ENCODE data around the gene MPDU1.

The MPDU1 gene

GRCh38 chr17:7574176-7574953 lies 9.3 kb upstream of the MPDU1 start:
- Histone ChIP-seq H3K27ac (ENCODE audit: low read depth, low read length) (peak overlapping the region; percentile 94), H3K9me2 (replicated peaks; ENCODE audit: insufficient read depth, low read length) (no peaks in the 10 kb centered on the region), H3K79me2 (ENCODE audit: insufficient read depth, low read length) (peaks cover 35% of the 10 kb centered on the region), H3K9me3 (ENCODE audit: insufficient read depth, low read length) (no peaks in the 10 kb centered on the region), H2AFZ (ENCODE audit: low read depth, low read length, severe bottlenecking) (no peak overlapping the region), H3K27me3 (ENCODE audit: low read length) (no peaks in the 10 kb centered on the region), H3F3A (ENCODE audit: insufficient read depth) (peaks cover 83% of the 10 kb centered on the region), H4K20me1 (ENCODE audit: low read depth, low read length) (peaks cover 32% of the 10 kb centered on the region), H3K9ac (ENCODE audit: low read length) (peak overlapping the region; percentile 100), H3K4me2 (ENCODE audit: low read depth, low read length, poor library complexity, severe bottlenecking) (peak overlapping the region; percentile 71), H3K36me3 (ENCODE audit: low read length) (peaks cover 38% of the 10 kb centered on the region), H3K4me3 (ENCODE audit: insufficient read depth, low read length, poor library complexity, severe bottlenecking) (peak overlapping the region; percentile 100)
- TF ChIP-seq EZH2phosphoT487 (conservative IDR thresholded peaks at IDR 0.05; ENCODE audit: low read length) = no peak

GRCh38 chr17:7575481-7575883 lies 8.2 kb upstream of the MPDU1 start:
- peak overlapping the region; percentile 71 for H3K4me2 ChIP-seq (ENCODE audit: low read depth, low read length, poor library complexity, severe bottlenecking)
- peaks cover 32% of the 10 kb centered on the region for H4K20me1 ChIP-seq (ENCODE audit: low read depth, low read length)
- no peaks in the 10 kb centered on the region for H3K9me3 ChIP-seq (ENCODE audit: insufficient read depth, low read length)
- H3F3A ChIP-seq (ENCODE audit: insufficient read depth) = peaks cover 87% of the 10 kb centered on the region
- H3K36me3 ChIP-seq (ENCODE audit: low read length) = peaks cover 38% of the 10 kb centered on the region
- peaks cover 35% of the 10 kb centered on the region for H3K79me2 ChIP-seq (ENCODE audit: insufficient read depth, low read length)
- H3K27me3 ChIP-seq (ENCODE audit: low read length) = no peaks in the 10 kb centered on the region
- H3K4me3 ChIP-seq (ENCODE audit: insufficient read depth, low read length, poor library complexity, severe bottlenecking) = no peak overlapping the region
- peak overlapping the region; percentile 4; the same call in 1 of the 2 replicates for H3K27ac ChIP-seq (ENCODE audit: low read depth, low read length)
- no peaks in the 10 kb centered on the region for H3K9me2 ChIP-seq (replicated peaks; ENCODE audit: insufficient read depth, low read length)
- no peak for TF ChIP-seq EZH2phosphoT487 (conservative IDR thresholded peaks at IDR 0.05; ENCODE audit: low read length)
- TF ChIP-seq CTCF (IDR thresholded peaks at IDR 0.05; ENCODE audit: insufficient read depth, low read length, poor library complexity, severe bottlenecking) = no peak
- H2AFZ ChIP-seq (ENCODE audit: low read depth, low read length, severe bottlenecking) = no peak overlapping the region
- no peak overlapping the region; the same call in 1 of the 2 replicates for H3K9ac ChIP-seq (ENCODE audit: low read length)

- Histone ChIP-seq H3K79me2 (ENCODE audit: insufficient read depth, low read length) (peaks cover 35% of the 10 kb centered on the region), H4K20me1 (ENCODE audit: low read depth, low read length) (peaks cover 32% of the 10 kb centered on the region), H3K27ac (ENCODE audit: low read depth, low read length) (no peak overlapping the region), H3K9ac (ENCODE audit: low read length) (no peak overlapping the region; the same call in 1 of the 2 replicates), H3K4me2 (ENCODE audit: low read depth, low read length, poor library complexity, severe bottlenecking) (no peak overlapping the region), H3K9me3 (ENCODE audit: insufficient read depth, low read length) (no peaks in the 10 kb centered on the region), H2AFZ (ENCODE audit: low read depth, low read length, severe bottlenecking) (no peak overlapping the region), H3F3A (ENCODE audit: insufficient read depth) (peaks cover 87% of the 10 kb centered on the region), H3K9me2 (replicated peaks; ENCODE audit: insufficient read depth, low read length) (no peaks in the 10 kb centered on the region), H3K4me3 (ENCODE audit: insufficient read depth, low read length, poor library complexity, severe bottlenecking) (no peak overlapping the region), H3K27me3 (ENCODE audit: low read length) (no peaks in the 10 kb centered on the region), H3K36me3 (ENCODE audit: low read length) (peaks cover 38% of the 10 kb centered on the region)
- TF ChIP-seq EZH2phosphoT487 (conservative IDR thresholded peaks at IDR 0.05; ENCODE audit: low read length) (no peak), CTCF (IDR thresholded peaks at IDR 0.05; ENCODE audit: insufficient read depth, low read length, poor library complexity, severe bottlenecking) (no peak)
Observed at GRCh38 chr17:7575959-7576358, 7.7 kb upstream of the MPDU1 start.

- H3K27me3 ChIP-seq (ENCODE audit: low read length) = no peaks in the 10 kb centered on the region
- H3F3A ChIP-seq (ENCODE audit: insufficient read depth) = peaks cover 85% of the 10 kb centered on the region
- H2AFZ ChIP-seq (ENCODE audit: low read depth, low read length, severe bottlenecking) = no peak overlapping the region
- H3K9me3 ChIP-seq (ENCODE audit: insufficient read depth, low read length) = no peaks in the 10 kb centered on the region
- no peak overlapping the region for H3K4me2 ChIP-seq (ENCODE audit: low read depth, low read length, poor library complexity, severe bottlenecking)
- TF ChIP-seq EZH2phosphoT487 (conservative IDR thresholded peaks at IDR 0.05; ENCODE audit: low read length) (no peak), CTCF (IDR thresholded peaks at IDR 0.05; ENCODE audit: insufficient read depth, low read length, poor library complexity, severe bottlenecking) (no peak)
- no peaks in the 10 kb centered on the region for H3K9me2 ChIP-seq (replicated peaks; ENCODE audit: insufficient read depth, low read length)
- no peak overlapping the region for H3K9ac ChIP-seq (ENCODE audit: low read length)
- no peak overlapping the region for H3K4me3 ChIP-seq (ENCODE audit: insufficient read depth, low read length, poor library complexity, severe bottlenecking)
- H3K79me2 ChIP-seq (ENCODE audit: insufficient read depth, low read length) = peaks cover 35% of the 10 kb centered on the region
- peaks cover 32% of the 10 kb centered on the region for H4K20me1 ChIP-seq (ENCODE audit: low read depth, low read length)
- H3K36me3 ChIP-seq (ENCODE audit: low read length) = peaks cover 38% of the 10 kb centered on the region
- H3K27ac ChIP-seq (ENCODE audit: low read depth, low read length) = no peak overlapping the region
Observed at GRCh38 chr17:7576432-7576937, 7.2 kb upstream of the MPDU1 start.

Measured in SU-DHL-6 (cell line).